AG09319 (cell line): ENCODE measurements around the gene FBXL13.
A peak's percentile ranks its signal among the peaks of the same experiment; 100 is the strongest.

Source experiments
- DNase-seq: peaks from one replicate; pipeline ENCODE4 v3.0.0-alpha.2; 2010; ENCODE audit warnings: low read depth; ENCODE audit errors: extremely low read depth
- CTCF ChIP-seq: IDR thresholded peaks from 2 replicates; pipeline ENCODE4 v1.5.1; 2011; ENCODE audit warnings: low read depth, mild to moderate bottlenecking, inconsistent platforms, low read length, moderate library complexity

Gene FBXL13

GRCh38 chr7:102991540-102992214 lies 82.9 kb downstream of the FBXL13 start:
- TF ChIP-seq CTCF = no peak

DNA sequence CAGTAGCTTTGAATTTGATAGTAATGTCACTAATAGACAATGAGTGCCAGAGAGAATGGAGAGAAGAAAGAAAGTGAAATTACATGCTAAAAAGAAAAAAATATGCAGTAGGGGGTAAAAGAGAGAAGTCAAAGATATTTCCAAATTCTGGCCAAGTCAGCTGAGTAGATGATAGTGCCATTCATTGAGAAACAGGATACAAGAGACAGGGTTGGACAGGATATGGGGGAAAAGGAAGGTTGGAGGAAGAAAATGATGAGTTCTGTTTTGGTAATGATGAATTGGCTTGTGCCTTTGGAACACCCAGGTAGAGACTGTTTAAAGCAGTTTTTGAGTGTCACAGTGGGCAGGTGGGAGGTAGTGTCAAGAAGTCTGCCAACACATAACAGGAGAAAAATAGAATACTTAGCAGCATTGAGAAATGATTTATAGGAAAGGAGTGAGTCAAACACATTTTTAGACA lies 83.5 kb downstream of the FBXL13 start:
- TF ChIP-seq CTCF = no peak
- no peak for DNase-seq

More at GRCh38 chr7:102991540-102992214, 82.9 kb downstream of the FBXL13 start:
- peak; percentile 66 for DNase-seq

- no peak for DNase-seq
- TF ChIP-seq CTCF = no peak
Measured at GRCh38 chr7:102990642-102991041, 84.0 kb downstream of the FBXL13 start.

DNA sequence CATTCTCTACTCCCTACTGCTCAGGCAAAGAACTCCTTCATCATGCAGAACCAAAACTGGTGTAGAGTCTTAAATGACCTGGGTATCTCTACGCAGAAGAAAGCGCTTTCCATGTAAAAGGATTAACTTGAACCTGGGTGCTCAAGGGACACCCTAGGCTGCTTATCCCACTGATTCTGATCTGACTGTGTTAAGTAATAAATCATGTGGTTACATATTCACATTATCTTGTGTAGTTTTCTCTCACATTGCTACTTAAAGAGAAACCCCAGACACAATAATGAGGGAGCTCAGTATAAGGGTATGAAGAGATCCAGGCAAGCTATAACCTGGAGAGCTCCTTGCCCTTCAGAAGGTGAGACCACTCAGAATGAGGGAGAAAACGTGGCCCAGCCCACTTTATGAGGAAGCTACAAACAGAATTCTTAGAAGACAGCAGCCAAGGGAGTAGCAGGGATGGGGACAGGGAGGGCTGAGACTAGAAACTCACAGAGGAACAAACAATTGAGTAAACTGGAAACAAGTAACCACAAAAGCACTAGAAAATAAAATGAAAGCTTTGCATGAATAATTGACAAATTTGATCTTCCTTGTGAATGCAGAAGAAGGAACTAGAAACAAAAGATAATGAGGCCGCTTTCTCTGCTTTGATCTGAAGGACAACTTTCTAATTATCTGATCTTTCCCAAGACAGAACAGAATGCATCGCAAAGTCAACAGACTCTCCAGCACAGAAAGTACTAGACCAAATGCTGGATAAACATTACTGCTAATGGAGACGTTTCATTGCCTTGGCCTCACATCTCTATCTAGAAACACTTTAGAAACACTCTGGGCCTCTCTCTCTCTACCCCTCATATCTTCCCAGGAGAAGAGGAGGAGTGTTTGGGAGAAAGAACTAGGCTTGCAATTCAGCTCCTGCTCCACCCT lies 85.7 kb downstream of the FBXL13 start:
- no peak for TF ChIP-seq CTCF
- DNase-seq = no peak

GRCh38 chr7:102988088-102988487 lies 86.5 kb downstream of the FBXL13 start:
- DNase-seq = no peak
- TF ChIP-seq CTCF = no peak

- DNase-seq = no peak
- TF ChIP-seq CTCF = no peak
Measured at GRCh38 chr7:102985176-102985783, 89.3 kb downstream of the FBXL13 start.
